HUES64 (cell line): ENCODE measurements around the gene HLA-F.

Experiments
- H3K27ac ChIP-seq: 2 replicates; pipeline ENCODE4 v1.7.0; 2013; ENCODE audit warnings: low read depth, low read length, inconsistent platforms
- H3K27me3 ChIP-seq: 2 replicates; pipeline ENCODE4 v1.6.1; 2013; ENCODE audit warnings: mild to moderate bottlenecking, low read length; ENCODE audit not compliant: insufficient read depth
- H3K36me3 ChIP-seq: 2 replicates; pipeline ENCODE4 v1.6.1; 2013; ENCODE audit warnings: mild to moderate bottlenecking, low read length; ENCODE audit not compliant: insufficient read depth
- H3K4me1 ChIP-seq: 2 replicates; pipeline ENCODE4 v1.6.1; 2013; ENCODE audit warnings: mild to moderate bottlenecking, low read length, moderate library complexity; ENCODE audit not compliant: insufficient read depth
- H3K4me3 ChIP-seq: 2 replicates; pipeline ENCODE4 v1.5.1; 2013; ENCODE audit warnings: mild to moderate bottlenecking, low read length, moderate library complexity
- H3K9ac ChIP-seq: 2 replicates; pipeline ENCODE4 v1.6.1; 2013; ENCODE audit warnings: mild to moderate bottlenecking, low read depth, low read length
- H3K9me3 ChIP-seq: 2 replicates; pipeline ENCODE4 v1.6.1; 2013; ENCODE audit warnings: low read depth, low read length; ENCODE audit not compliant: insufficient read depth
- WGBS: fragments of 150-250, 120-280 bp; methylation state at CpG from one replicate; pipeline ENCODE4 v1.1.7; 2013; ENCODE audit warnings: missing lambda C conversion rate; 5-methylcytosine and 5-hydroxymethylcytosine counted together

HLA-F gene

GRCh38 chr6:29726001-29726400 lies 2.8 kb downstream of the HLA-F start:
- no peaks in the 10 kb centered on the region for H3K9me3 ChIP-seq
- no peak overlapping the region for H3K27ac ChIP-seq
- no peak overlapping the region for H3K9ac ChIP-seq
- H3K27me3 ChIP-seq: peaks cover 64% of the 10 kb centered on the region
- H3K4me1 ChIP-seq: no peaks in the 10 kb centered on the region
- H3K36me3 ChIP-seq: no peaks in the 10 kb centered on the region
- H3K4me3 ChIP-seq: no peak overlapping the region
- WGBS: 94% methylated on average over 1 of the region's 1 CpG

DNA sequence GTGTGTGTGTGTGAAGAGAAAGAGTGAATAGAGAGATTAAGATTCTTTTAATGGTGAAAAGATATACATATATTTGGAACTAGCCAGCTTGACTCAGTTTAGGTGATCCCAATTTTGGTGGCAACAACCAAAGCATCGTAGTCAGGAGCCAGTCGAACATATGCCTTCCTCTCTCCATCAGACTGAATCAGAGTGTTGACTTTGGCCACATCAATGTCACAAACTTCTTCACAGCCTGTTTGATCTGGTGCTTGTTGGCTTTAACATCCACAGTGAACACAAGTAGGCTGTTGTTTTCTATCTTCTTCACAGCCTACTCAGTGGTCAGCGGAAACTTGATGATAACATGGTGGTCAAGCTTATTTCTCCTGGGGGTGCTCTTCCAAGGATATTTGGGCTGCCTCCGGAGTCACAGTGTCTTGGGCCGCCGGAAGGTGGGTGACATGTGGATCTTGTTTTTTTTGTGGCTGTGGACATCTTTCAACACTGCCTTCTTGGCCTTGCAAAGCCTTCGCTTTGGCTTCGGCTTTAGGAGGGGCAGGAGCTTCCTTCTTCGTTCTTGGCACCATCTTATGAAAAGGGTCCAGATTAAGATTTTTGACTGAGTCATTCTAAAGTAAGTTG lies 3.4 kb downstream of the HLA-F start:
- no peak overlapping the region for H3K9ac ChIP-seq
- H3K4me3 ChIP-seq: no peak overlapping the region
- H3K27me3 ChIP-seq: peaks cover 59% of the 10 kb centered on the region
- no peaks in the 10 kb centered on the region for H3K36me3 ChIP-seq
- WGBS: 93% methylated on average over 9 of the region's 9 CpGs
- no peaks in the 10 kb centered on the region for H3K9me3 ChIP-seq
- no peak overlapping the region for H3K27ac ChIP-seq
- H3K4me1 ChIP-seq: no peaks in the 10 kb centered on the region

GRCh38 chr6:29727637-29728036 lies 4.4 kb downstream of the HLA-F start:
- H3K9me3 ChIP-seq: no peaks in the 10 kb centered on the region
- no peak overlapping the region for H3K9ac ChIP-seq
- no peaks in the 10 kb centered on the region for H3K36me3 ChIP-seq
- H3K4me1 ChIP-seq: no peaks in the 10 kb centered on the region
- no peak overlapping the region for H3K27ac ChIP-seq
- peaks cover 52% of the 10 kb centered on the region for H3K27me3 ChIP-seq
- no peak overlapping the region for H3K4me3 ChIP-seq
- WGBS: 81% methylated on average over 2 of the region's 2 CpGs

DNA sequence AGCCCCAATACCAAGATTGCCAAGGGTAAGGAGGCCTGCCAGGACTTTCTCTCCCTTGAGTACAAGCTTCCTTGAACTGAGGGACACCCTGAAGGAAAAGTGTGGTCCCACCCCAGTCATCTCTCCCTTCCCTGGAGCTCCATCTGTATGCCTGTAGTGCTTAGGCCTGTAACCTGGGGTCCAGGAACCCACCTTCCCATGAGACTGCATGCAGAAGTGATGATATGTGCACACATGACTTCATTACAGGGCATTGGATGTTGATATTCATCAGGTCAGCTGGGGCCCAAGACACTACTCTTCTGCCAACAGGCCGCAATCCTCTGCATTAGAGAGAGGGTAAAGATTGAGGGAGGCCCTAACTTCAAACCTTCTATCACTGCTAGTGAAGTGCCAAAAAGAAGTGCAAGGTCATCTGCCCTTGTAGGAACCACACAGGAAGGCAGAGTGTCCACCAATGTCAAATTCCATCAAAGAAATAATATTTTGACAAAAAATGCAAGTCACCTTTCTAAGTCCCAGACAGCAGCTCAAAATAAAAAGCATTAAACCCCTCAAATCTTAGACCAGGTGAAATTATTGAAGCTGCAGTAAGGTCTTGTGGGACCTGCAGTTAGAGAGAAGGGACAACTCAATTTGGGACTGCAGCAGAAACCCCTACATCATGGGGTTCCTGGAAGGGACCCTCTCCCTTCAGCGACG lies 5.1 kb downstream of the HLA-F start:
- H3K27ac ChIP-seq: no peak overlapping the region
- H3K9me3 ChIP-seq: no peaks in the 10 kb centered on the region
- 100% methylated on average over 1 of the region's 3 CpGs for WGBS

DNA sequence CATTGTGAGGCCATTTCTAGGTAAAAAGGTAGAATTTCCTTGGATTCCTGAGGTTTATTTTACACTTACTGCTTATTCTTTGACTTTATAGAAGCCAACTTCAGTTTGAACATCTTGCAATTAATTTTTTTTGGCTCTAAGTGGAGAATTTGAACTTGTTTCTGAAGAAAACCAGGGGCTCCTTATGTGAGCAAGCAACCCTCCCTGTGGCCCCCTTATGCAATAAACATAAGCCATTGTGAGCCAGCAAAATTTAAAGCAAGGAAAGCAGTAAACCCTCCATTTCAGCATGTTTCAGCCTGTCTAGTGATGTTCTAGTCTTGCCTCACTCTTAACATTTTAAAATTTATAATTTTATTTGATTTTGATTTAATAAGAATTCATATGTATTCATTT lies 5.6 kb downstream of the HLA-F start:
- Histone ChIP-seq H3K4me1 (no peaks in the 10 kb centered on the region), H3K36me3 (no peaks in the 10 kb centered on the region), H3K4me3 (no peak overlapping the region), H3K9me3 (no peaks in the 10 kb centered on the region), H3K9ac (no peak overlapping the region), H3K27me3 (peaks cover 39% of the 10 kb centered on the region), H3K27ac (no peak overlapping the region)

More for the DNA sequence above, 5.1 kb downstream of the HLA-F start:
- peaks cover 45% of the 10 kb centered on the region for H3K27me3 ChIP-seq
- no peak overlapping the region for H3K9ac ChIP-seq
- H3K4me3 ChIP-seq: no peak overlapping the region
- H3K4me1 ChIP-seq: no peaks in the 10 kb centered on the region
- H3K36me3 ChIP-seq: no peaks in the 10 kb centered on the region

DNA sequence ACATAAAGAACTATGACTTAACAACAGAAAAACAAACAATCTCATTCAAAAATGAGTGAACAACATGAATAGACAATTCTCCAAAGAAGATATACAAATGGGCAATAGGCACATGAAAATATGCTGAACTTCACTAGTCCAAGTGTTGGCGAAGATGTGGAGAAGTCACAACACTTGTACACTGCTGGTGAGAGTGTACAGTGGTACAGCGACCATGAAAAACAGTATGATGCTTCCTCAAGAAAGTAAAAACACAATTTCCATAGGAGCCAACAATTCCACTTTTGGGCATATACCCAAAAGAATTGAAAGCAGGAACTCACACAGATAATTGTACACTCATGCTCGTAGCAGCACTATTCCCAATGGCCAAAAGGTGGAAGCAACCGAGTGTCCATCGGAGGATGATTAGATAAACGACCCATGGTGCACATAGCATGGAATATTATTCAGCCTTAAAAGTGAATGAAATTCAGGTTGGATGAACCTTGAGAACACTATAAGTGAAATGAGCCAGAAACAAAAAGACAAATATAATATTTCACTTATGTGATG lies 6.6 kb downstream of the HLA-F start:
- Histone ChIP-seq H3K9me3 (no peaks in the 10 kb centered on the region), H3K27ac (no peak overlapping the region), H3K27me3 (peaks cover 29% of the 10 kb centered on the region), H3K4me1 (no peaks in the 10 kb centered on the region), H3K36me3 (no peaks in the 10 kb centered on the region), H3K4me3 (no peak overlapping the region), H3K9ac (no peak overlapping the region)
- 84% methylated on average over 6 of the region's 6 CpGs for WGBS

DNA sequence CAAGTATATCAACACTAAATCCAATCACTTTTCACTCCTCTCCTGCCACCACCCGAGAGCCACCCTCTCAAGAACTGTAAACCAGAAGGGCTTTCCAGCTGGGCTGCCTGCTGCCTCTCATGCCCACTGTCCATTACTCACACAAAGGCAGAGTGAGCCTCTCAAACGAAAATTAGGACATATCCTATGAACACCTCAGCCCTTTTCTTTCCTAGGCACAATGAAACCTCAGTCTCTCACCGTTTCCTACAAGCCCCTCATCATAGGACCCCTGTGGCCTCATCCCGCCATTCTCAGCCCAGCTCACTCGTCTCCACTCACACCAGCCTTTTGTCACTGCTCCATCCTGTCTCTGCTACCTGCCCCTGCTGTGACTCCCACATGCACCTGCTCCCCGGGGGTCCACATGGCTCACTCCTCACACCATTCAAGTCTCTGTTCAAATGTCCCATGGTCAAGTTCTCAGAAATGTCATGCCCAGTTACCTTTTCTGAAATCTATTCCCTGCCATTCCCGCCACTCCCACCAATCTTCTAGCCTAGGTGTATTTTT lies 7.4 kb downstream of the HLA-F start:
- Histone ChIP-seq H3K4me3 (no peak overlapping the region), H3K9me3 (no peaks in the 10 kb centered on the region), H3K9ac (no peak overlapping the region), H3K27ac (no peak overlapping the region), H3K27me3 (peaks cover 21% of the 10 kb centered on the region), H3K36me3 (no peaks in the 10 kb centered on the region), H3K4me1 (no peaks in the 10 kb centered on the region)
- WGBS: 57% methylated on average over 6 of the region's 7 CpGs

DNA sequence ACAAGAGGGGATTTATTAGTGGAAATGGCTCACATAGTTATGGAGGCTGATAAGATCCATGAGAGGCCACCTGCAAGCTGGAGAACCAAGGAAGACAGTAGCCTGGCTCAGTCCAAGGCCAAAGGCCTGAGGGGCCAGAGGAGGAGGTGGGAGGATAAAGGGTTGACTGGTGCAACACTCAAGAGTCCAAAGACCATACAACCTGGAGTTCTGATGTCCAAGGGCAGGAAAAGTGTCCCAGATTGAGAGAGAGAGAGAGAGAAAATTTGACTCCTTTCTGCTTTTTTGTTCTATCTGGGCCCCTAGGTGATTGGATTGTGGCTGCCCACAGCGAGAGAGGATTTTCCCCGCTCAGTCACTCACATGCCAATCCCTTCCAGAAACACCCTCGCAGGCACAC lies 8.0 kb downstream of the HLA-F start:
- no peak overlapping the region for H3K4me3 ChIP-seq
- H3K27me3 ChIP-seq: peaks cover 15% of the 10 kb centered on the region
- 83% methylated on average over 3 of the region's 3 CpGs for WGBS
- H3K27ac ChIP-seq: no peak overlapping the region
- no peak overlapping the region for H3K9ac ChIP-seq
- no peaks in the 10 kb centered on the region for H3K4me1 ChIP-seq
- no peaks in the 10 kb centered on the region for H3K9me3 ChIP-seq
- H3K36me3 ChIP-seq: no peaks in the 10 kb centered on the region

DNA sequence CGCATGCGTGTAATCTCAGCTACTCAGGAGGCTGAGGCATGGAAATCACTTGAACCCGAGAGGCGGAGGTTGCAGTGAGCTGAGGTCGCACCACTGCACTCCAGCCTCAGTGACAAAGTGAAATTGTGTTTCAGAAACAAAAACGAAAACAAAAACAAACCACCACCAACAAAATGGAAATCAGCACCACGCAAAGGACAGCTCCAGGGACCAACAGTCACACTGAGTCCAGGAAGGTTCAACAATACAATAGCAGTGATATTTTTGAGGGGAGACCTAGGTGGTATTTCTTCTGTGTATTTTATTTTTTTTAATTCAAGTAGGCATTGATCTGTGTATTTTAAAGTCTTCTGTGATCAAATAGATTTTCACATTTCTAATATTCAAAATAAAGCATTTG lies 9.8 kb downstream of the HLA-F start:
- Histone ChIP-seq H3K27ac (no peak overlapping the region), H3K4me1 (no peaks in the 10 kb centered on the region), H3K36me3 (no peaks in the 10 kb centered on the region), H3K27me3 (peaks cover 7% of the 10 kb centered on the region), H3K9me3 (no peaks in the 10 kb centered on the region), H3K9ac (no peak overlapping the region), H3K4me3 (no peak overlapping the region)
- WGBS: 75% methylated on average over 7 of the region's 7 CpGs

DNA sequence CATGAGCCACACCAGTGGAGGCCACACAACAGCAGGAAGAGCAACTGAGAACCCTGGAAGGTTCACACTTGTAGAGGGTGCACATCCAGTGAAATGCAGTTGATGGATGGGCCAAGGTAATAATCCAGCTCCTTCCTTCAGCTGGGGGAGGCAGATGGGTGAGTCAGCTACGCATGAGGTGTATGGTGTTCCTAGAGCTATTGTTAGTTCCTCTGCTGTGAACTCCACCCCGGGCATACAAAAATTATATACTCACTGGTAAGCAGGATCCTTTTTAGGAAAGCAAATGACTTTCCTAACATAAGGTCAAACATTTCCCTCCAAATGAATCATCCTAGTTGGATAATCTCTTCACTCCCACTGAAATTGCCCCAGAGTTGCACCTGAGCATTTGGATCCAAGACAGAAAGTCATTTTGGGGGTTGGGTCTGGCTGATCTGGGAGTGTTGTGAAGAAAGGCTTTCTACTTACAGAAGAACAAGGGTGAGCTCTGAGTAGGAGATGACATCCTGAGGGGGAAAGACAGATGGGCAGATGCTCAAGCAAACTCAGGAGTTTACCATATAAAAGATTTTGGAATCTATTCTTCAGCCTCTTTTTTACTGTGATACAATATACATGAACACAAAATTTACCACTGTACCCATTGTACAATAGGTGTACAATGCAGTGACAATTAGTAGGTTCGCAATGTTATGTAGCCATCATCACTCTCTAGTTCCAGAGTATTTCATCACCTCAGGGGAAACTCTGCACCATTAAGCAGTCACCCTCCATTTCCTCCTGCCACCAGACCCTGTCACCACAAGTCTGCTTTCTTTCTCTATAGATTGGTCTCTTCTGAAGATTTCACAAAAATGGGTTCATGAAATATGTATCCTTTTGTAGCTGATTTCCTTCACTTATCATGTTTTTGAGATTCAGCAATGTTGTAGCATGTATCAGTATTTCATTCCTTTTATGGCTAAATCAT lies 11.1 kb downstream of the HLA-F start:
- Histone ChIP-seq H3K27ac (no peak overlapping the region), H3K4me3 (no peak overlapping the region), H3K27me3 (peaks cover 7% of the 10 kb centered on the region), H3K9me3 (no peaks in the 10 kb centered on the region), H3K9ac (no peak overlapping the region), H3K4me1 (no peaks in the 10 kb centered on the region), H3K36me3 (no peaks in the 10 kb centered on the region)
- 97% methylated on average over 3 of the region's 3 CpGs for WGBS

DNA sequence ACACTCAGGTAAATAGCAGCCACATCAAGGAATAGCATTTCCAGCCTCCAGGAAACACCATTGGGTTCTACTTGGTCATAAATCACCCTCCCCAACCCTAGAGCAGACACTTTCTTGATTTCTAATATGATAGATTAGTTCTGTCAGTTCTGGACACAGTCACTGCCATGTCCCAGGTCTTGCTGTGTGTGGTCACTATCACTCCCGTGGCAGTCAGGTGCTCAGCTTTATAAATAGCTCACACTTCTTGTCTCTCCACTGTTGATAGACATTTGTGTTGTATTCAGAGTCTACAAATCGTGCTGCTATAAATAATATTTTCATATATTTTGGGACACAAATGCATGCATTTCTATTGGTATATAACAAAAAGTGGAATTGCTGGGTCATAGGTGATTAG lies 13.3 kb downstream of the HLA-F start:
- 44% methylated on average over 1 of the region's 2 CpGs for WGBS
- no peaks in the 10 kb centered on the region; the same call in 1 of the 2 replicates for H3K27me3 ChIP-seq
- H3K36me3 ChIP-seq: no peaks in the 10 kb centered on the region
- no peaks in the 10 kb centered on the region for H3K9me3 ChIP-seq
- no peak overlapping the region for H3K9ac ChIP-seq
- H3K4me1 ChIP-seq: no peaks in the 10 kb centered on the region
- H3K27ac ChIP-seq: no peak overlapping the region
- no peak overlapping the region for H3K4me3 ChIP-seq
